Inferior parietal cortex (tissue), 1 donor: ENCODE measurements around the gene ITGA7.
"Not testable (repeated sequence)": the region's sequence is repeated elsewhere in the genome, so short reads cannot be mapped to it uniquely, and the experiment has no call there.

Source experiments
- DNase-seq: peaks from one replicate; pipeline ENCODE4 v3.0.0-alpha.2; 2016; ENCODE audit errors: extremely low spot score

The ITGA7 gene

DNA sequence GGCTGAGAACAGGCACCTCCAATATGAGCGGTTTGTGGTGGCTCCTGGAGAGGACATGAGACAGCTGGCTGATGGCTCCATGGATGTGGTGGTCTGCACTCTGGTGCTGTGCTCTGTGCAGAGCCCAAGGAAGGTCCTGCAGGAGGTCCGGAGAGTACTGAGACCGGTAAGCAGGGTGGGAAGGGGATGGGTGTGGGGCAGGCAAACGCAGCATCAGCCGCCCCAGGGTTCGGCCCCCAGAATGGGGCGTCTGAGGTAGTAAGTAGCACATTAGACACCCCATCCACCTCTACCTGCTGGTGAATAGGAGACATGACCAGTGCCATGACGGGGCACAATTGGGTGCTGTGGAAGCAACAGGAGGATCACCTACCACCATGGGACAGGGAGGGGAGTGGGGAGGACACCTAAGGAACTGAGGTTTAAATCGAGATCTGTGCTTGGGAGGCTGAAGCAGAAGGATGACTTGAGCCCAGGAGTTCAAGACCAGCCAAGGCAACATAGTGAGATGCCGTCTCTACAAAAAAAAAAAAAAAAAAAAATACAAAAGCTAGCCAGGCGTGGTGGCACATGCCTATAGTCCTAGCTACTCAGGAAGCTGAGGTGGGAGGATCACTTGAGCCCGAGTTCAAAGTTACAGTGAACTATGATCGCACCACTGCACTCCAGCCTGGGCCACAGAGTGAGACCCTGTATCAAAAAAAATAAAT, 25.5 kb downstream of the ITGA7 start:
- no peak for DNase-seq

DNA sequence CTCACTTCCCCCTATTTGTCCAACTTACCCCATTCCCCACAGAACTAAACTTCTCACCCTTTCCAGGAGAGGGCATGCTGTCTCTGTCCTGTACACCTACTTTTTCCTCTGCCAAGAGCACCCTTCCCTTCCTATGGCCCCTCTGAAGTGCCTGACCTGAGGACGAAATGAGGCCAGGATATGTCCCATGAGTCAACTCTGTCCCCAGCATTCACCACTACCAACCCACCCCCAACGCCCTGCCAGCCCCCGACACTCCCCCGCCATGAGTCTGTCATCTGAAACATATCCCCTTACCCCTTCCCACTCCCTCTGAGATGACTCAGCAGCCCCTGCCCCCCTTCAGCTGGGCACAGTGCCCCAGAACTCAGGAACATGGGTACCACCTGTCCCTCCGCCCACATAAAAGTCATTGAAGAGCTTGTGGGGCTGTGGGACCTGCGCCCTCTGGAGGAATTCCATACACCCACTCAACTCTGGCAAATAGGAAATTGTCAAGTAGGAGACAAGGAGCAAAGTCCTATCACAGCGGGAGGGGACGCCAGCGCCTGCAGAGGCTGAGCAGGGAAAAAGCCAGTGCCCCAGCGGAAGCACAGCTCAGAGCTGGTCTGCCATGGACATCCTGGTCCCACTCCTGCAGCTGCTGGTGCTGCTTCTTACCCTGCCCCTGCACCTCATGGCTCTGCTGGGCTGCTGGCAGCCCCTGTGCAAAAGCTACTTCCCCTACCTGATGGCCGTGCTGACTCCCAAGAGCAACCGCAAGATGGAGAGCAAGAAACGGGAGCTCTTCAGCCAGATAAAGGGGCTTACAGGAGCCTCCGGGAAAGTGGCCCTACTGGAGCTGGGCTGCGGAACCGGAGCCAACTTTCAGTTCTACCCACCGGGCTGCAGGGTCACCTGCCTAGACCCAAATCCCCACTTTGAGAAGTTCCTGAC, 26.3 kb downstream of the ITGA7 start:
- DNase-seq: no peak

DNA sequence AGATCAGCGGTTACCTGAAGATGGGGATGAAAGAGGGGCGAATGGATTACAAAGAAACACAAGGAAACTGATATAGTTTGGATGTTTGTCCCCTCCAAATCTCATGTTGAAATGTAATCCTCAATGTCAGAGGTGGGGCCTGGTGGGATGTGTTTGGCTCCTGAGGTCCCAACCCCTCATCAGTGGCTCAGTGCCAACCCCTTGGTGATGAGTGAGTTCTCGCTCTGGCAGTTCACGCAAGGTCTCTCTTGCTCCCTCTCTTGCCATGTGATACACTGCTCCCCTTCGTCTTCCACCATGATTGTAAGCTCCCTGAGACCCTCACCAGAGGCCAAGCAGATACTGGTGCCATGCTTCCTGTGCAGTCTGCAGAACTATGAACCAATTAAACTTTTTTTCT, 28.0 kb downstream of the ITGA7 start:
- DNase-seq: no peak

DNA sequence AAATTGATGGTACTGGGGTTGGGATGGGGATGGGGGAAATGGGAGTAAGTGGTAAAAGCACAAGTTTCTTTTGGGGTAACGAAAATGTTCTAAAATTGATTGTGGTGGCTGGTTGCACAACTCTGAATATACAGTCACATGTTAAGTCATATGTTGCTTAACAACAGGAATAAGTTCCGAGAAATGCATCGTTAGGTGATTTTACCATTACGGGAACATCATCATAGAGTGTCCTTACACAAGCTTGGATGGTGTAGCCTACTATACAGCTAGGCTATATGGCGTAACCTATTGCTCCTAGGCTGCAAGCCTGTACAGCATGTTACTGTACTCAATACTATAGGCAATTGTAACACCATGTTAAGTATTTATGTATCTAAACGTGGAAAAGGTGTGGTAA, 31.0 kb downstream of the ITGA7 start:
- DNase-seq: no peak

DNA sequence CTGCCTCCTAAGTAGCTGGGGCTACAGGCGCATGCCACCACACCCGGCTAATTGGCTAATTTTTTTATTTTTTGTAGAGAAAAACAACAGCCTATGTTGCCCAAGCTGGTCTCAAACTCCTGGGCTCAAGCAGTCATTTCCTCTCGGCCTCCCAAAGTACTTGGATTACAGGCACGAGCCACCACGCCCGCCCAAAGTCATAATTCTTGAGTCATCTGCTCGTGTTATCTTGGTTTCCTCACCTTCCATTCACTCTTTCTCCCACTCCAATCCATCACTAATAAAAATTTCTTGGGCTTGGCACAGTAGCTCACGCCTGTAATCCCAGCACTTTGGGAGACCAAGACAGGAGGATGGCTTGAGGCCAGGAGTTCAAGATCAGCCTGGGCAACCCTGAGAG, 32.0 kb downstream of the ITGA7 start:
- no peak for DNase-seq

DNA sequence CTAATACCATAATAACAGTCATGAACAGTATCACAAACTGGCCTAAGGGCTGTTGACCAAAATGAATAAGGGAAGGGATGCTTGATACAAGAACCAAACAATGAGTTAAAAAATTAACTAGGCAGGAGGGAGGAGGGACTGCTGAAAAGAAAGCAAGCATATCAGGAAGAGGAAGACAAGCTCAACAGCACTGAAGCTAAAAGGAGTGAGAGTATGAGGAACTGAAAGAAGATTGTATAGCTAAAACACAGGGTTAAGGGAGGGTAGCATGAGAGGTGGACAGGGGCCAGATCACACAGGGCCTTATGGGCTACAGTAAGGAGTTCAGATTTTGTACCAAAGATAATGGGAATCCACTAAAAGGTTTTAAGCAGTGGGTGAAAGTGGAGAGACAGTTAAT, 34.1 kb downstream of the ITGA7 start:
- DNase-seq: no peak

DNA sequence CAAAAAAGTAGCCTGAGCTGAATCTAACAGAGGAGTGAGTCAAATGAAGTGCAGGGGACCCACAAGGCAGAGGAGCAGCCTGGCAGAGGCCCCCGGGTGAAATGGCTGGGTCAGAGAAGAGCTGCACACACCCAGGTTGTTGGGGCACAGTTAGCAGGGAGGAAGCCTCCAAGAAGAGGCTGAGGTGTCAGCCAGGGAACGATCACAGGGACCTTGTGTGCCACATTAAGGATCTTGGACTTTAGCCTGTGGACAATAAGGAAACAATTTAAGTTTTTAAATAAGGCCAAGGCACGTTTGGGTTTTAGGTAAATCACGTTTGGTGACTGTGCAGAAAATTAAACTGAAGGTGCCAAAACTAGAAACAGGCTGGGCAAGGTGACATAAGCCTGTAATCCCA, 36.0 kb downstream of the ITGA7 start:
- no peak for DNase-seq

DNA sequence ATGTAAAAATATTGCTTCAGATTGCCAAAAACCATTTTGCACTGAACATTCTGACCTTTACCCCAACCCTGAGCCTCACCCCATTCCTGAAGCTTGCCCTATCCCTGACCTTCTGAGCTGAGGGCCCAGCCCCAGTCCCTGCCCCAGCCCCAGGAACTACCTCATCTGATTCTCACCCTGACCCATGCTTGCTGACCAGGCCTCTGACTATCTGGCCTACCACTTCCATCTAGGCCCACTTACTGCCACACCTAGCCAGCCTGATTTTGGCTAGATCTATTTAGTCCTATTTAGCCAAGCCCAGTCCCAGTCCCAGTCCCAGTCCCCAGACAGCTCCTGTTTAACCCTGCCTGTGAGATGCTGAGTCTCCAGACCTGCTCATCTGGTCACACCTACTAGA, 37.4 kb downstream of the ITGA7 start:
- no peak for DNase-seq

DNA sequence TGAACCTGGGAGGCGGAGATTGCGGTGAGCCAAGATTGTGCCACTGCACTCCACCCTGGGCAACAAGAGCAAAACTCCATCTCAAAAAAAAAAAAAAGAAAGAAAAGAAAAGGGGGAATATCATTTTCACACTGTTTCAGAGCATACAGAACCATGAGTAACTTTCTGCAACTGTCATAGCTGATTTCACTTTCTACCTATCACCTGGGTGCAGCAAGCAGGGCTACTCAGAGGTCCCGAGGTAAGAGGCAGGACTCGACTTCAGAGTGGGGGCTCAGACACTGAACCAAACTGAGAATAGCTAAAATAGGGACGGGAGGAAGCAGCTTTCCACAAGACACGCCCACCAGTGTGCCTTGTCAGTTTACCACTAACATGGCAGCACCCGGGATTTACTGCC, 41.2 kb downstream of the ITGA7 start:
- no peak for DNase-seq

DNA sequence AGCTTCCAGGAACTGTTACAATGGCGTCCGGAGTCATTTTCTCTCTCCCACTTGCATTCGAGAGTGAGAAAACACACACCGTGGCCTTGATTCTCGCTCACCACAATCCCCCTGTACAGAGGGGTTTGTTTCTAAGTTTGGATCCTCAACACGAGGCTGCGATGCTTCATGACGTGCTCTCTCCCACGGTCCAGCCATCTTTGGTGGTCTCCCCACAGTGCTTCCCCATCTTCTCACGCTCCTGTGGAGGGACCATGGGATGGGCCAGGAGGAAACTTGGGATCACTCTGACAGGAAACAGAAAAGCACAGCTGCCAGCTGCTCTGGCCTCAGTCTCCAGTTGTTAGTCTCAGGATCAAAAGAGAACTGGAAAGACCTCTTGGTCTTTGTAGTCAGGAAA, 42.9 kb downstream of the ITGA7 start:
- no peak for DNase-seq

DNA sequence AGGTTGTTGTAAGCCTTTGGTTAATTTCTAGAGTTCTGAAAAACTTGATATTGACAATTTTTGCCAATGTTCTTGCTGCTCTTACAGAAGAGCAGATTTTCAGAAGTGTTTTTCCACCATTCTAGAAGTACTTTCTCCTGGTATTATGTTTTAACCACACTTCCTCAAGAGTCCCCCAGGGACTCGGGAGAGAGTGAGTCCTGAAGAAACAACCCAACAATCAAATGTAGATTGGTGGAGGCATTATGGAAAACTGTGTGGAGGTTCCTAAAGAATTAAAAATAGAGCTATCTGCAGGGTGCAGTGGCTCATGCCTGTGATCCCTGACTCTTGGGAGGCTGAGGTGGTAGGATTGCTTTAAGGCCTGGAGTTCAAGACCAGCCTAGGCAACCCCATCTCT, 44.3 kb downstream of the ITGA7 start:
- no peak for DNase-seq

DNA sequence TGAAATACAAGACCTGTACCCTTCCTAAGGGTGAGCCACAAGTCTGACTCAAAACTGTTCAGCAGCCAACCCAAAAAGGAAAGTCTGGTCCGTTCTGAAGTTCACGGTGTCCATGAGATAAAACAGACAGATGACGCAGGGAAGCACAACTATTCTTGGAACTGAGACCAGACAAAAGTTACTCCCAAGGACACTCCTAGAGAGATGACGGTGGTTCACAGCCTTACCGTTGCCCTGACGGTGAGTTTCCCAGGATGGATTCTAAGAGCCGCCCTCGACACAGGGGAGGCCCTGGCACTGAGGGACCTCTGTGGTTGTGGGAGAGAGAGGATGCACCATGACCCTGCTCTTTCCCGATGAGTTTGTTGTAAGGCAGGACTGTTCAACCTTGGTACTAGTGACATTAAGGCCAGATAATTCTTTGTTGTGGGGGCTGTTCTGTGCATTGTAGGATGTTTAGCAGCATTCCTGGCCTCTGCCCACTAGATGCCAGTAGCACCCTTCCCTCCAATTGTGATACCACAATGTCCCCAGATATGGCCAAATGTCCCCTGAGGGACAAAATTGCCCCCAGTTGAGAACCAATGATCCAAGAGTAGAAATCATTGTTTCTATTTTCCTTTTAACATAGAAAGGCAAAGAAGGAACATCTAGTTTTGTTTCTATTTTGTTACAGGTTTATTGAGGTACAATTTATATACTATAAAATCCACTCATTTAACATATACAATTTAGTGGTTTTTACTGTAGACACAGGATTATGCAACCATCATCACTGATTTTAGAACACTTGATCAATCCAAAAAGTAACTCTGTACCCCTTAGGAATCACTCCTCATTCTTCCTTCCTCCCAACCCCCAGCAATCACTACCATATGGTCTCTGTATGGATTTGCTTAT, 48.0 kb downstream of the ITGA7 start:
- no peak for DNase-seq

DNA sequence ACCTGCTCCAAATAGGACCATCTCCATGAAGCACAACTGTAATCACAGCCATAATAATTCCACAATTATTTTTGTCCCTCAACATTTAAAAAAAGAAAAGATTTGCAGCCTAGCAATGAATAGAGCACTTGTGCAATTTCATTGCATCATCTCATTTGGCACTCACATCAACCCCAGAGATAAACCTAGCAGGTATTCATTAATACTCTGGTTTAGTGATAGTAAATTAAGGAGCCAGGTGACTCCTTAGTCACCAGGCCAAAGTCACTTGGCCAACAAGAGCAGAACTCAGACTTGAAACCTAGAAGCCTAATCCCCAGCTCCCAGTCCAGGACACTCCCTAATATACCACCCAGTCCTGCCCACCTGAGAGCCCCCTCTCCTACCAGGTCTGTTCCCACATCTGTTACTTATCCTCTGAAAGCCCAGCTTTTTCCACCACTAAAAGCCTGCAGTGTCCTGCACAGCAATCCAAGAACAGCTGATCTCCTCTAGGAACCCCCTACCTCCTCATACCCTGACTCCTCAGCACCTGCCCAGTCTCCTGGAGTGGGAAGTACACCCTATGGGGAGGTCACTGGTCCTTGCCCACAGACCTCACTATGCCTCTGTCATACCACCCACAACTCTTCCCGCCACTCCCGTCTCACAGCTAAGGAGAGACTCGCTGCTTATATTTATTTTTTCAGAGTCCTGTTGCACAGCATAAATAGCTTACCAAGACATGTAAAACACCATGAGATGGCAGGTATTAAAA, 48.9 kb downstream of the ITGA7 start:
- DNase-seq: no peak

DNA sequence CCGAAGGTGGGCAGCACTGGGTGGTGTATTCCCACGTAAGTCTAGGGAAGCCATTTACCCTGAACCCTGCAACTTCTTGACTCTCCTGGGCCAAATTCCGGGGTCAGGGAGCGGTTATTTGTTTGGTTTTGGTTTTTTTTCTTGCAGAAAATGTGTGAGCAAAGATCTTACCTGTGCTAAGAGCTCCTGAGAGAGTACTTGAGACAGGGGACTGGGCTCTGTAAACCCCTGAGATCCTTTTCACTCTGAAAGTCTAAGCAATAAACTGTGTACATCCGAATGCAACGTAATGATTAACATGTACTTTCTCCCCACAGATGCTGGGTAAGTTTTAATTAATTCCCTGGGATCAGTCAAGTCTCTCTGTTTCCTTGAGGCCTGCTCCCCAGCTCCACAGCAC, 49.5 kb downstream of the ITGA7 start:
- no peak for DNase-seq

DNA sequence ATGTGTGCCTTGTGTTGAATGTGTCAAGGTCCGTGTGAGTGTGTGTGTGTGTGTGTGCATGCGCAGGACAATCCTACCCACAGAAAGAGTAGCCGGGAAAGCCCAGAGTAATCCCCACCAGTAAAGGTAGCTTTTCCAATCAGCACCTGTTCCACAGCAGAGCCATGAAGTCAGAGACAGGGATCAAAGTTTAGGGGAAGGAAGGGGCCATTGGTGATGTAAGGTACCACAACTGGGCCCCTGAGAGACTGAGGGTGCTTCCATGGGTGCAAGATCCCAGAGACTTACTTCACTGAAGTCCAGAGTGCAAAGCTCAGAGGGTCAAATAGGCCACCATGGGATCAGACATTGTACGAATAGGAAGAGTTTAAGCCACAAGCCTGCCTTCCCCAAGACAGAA, 50.5 kb downstream of the ITGA7 start:
- no peak for DNase-seq

DNA sequence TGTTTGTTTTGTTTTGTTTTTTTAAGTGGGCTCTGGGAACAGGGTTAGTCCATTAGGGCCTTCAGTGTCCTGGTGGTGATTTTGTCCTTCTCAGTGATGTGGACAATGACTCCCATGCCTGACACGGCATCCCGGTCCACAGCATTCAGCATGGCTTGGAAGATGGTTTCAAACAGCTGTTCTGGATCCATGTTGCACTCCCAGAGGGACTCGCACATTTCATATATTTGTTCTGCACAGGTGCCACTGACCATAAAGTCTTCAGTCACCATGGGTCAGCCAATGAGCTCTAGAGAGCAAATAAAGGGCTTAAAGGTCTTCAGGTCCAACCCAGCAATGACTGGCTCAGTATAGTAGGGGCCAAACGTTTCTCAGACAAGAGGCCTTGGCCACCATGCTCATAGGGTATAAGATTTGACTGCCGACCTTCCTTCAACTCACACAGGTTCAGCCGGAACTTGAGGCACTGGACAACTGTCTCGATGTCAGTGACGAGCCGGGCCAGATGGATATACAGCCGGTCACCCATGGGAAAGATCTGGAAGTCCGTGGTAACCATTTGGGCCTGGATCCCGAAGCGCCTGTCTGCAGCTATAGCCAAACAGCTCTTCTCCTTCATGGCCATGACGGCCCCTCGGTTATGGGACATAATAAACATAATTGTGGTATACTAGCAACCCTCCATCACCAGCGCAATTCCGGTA, 53.0 kb downstream of the ITGA7 start:
- no peak for DNase-seq

DNA sequence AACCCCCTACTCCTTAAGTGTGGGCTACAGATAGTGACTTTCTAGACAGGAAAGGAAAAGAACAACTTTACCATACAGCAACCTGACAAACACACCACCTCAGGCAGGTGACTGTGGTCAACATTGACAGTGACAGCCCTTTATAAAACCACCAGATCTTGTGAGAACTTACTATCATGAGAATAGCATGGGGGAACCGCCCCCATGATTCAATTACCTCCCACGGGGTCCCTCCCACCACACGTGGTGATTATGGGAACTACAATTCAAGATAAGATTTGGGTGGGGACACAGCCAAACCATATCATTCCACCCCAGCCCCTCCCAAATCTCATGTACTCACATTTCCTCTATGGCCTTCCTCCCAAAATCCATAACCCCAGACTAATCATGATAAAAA, 54.7 kb downstream of the ITGA7 start:
- DNase-seq: no peak

DNA sequence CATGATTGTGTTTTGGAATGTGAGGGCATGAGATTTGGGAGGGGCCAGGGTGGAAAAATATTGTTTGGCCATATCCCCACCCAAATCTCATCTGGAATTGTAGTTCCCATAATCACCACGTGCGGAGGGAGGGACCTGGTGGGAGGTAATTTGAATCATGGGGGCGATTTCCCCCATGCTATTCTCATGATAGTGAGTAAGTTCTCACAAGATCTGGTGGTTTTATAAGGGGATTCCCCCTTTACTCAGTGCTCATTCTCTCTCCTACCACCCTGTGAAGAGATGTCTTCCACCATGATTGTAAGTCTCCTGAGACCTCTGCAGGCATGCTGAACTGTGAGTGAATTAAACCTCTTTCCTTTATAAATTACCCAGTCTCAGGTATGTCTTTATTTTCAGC, 55.4 kb downstream of the ITGA7 start:
- DNase-seq: no peak

DNA sequence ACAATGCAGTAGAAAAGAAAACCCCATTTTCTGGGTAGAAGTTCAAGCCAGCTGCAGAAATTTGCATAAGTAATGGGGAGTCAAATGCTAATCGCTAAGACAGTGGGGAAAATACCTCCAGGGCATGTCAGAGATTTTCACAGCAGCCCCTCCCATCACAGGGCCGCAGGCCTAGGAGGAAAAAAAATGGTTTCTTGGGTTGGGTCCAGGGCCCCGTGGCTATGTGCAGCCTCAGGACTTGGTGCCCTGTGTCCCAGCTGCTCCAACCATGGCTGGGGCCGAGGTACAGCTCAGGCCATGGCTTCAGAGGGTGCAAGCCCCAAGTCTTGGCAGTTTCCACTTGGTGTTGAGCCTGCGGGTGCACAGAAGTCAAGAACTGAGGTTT, 56.4 kb downstream of the ITGA7 start:
- DNase-seq: no peak

DNA sequence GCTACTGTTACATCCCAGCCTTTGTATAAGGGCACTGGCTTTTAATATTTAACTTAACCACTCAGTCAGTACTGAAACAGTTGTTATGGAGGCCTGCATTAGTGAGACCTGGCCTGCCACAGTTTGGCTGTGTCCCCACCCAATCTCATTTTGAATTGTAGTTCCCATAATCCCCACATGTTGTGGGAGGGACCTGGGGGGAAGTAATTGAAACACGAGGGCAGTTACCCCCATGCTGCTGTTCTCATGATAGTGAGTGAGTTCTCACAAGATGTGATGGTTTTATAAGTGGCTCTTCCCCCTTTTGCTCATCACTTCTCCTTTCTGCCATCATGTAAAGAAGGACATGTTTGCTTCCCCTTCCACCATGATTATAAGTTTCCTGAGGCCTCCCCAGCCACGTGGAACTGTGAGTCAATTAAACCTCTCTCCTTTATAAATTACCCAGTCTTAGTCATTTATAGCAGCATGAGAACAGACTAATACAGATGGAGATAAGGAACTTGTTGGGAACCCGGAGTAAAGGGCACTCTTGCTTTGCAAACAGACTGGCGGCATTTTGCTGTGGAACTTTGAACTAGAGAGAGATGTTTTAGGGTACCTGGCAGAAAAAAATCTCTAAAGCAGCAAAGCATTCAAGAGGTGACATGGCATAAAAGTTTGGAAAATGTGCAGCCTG, 56.9 kb downstream of the ITGA7 start:
- DNase-seq: not testable (repeated sequence)
